ENCODE data around the gene NSUN4.

GRCh38 chr1:46301406-46301807, 39.2 kb upstream of the NSUN4 start:
- TF ChIP-seq, protein P1, sequence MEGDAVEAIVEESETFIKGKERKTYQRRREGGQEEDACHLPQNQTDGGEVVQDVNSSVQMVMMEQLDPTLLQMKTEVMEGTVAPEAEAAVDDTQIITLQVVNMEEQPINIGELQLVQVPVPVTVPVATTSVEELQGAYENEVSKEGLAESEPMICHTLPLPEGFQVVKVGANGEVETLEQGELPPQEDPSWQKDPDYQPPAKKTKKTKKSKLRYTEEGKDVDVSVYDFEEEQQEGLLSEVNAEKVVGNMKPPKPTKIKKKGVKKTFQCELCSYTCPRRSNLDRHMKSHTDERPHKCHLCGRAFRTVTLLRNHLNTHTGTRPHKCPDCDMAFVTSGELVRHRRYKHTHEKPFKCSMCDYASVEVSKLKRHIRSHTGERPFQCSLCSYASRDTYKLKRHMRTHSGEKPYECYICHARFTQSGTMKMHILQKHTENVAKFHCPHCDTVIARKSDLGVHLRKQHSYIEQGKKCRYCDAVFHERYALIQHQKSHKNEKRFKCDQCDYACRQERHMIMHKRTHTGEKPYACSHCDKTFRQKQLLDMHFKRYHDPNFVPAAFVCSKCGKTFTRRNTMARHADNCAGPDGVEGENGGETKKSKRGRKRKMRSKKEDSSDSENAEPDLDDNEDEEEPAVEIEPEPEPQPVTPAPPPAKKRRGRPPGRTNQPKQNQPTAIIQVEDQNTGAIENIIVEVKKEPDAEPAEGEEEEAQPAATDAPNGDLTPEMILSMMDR (IDR thresholded peaks at IDR 0.05; ENCODE audit: insufficient read depth, low read depth, low read length): no peak
- TF ChIP-seq EZH2 (IDR thresholded peaks at IDR 0.05; ENCODE audit: insufficient read depth, low read length): no peak
